ENCODE measurements around the gene BANF2.

BANF2 gene

GRCh38 chr20:17666481-17666880, 33.3 kb upstream of the BANF2 start:
- CTCF ChIA-PET = interaction anchor here (0.5 to 1.0 kb wide), 2 partner anchors 12 to 37 kb away, joined by 3 to 6 read pairs; no protein-coding TSS in a partner anchor
- DNase-seq (ENCODE audit: extremely low spot score) = no peak
- no peak for TF ChIP-seq LEF1 (IDR thresholded peaks at IDR 0.05; ENCODE audit: borderline replicate concordance)
- TF ChIP-seq L3MBTL2 (conservative IDR thresholded peaks at IDR 0.05) = no peak
- no peak for TF ChIP-seq CTBP1 (IDR thresholded peaks at IDR 0.05; ENCODE audit: borderline replicate concordance)
- no peak for TF ChIP-seq ARNT (IDR thresholded peaks at IDR 0.05)
- no peak for TF ChIP-seq SUZ12 (IDR thresholded peaks at IDR 0.05)
- no peak for TF ChIP-seq FOXM1 (IDR thresholded peaks at IDR 0.05; ENCODE audit: borderline replicate concordance)
- TF ChIP-seq HDGF (IDR thresholded peaks at IDR 0.05; ENCODE audit: borderline replicate concordance) = no peak
- TF ChIP-seq FOXK2 (IDR thresholded peaks at IDR 0.05) = no peak
- TF ChIP-seq NFRKB (IDR thresholded peaks at IDR 0.05) = no peak
- TF ChIP-seq ELF4 (IDR thresholded peaks at IDR 0.05) = no peak
- no peak for TF ChIP-seq SP1 (IDR thresholded peaks at IDR 0.05)
- TF ChIP-seq ZNF384 (IDR thresholded peaks at IDR 0.05) = no peak
- POLR2A ChIA-PET = interaction anchor here (1.4 kb wide), 1 partner anchor 10 kb away, joined by 3 read pairs; no protein-coding TSS in a partner anchor

- CTCF ChIA-PET = no interaction called here
- POLR2A ChIA-PET = interaction anchor here (1.4 to 1.6 kb wide), 2 partner anchors 9 to 14 kb away, joined by 3 to 4 read pairs; partner anchors contain the start of gene RRBP1
- DNase-seq (ENCODE audit: extremely low spot score) = no peak
- TF ChIP-seq ZNF384 (IDR thresholded peaks at IDR 0.05) = no peak
- no peak for TF ChIP-seq FOXK2 (IDR thresholded peaks at IDR 0.05)
- no peak for TF ChIP-seq CTBP1 (IDR thresholded peaks at IDR 0.05; ENCODE audit: borderline replicate concordance)
- TF ChIP-seq TARDBP (IDR thresholded peaks at IDR 0.05) = no peak
- TF ChIP-seq FOXA1 (IDR thresholded peaks at IDR 0.05) = no peak
These were observed 32.3 kb upstream of the BANF2 start for GRCh38 chr20:17667445-17667844.

GRCh38 chr20:17668432-17668831, 31.3 kb upstream of the BANF2 start:
- ChIA-PET CTCF (no interaction called here), POLR2A (interaction anchor here (1.6 kb wide), 1 partner anchor 13 kb away, joined by 4 read pairs; the partner anchor contains the start of gene RRBP1)
- no peak for DNase-seq (ENCODE audit: extremely low spot score)
- no peak for TF ChIP-seq L3MBTL2 (conservative IDR thresholded peaks at IDR 0.05)
- no peak for TF ChIP-seq PKNOX1 (IDR thresholded peaks at IDR 0.05)
- TF ChIP-seq SP1 (IDR thresholded peaks at IDR 0.05) = no peak
- no peak for TF ChIP-seq FOXK2 (IDR thresholded peaks at IDR 0.05)
- TF ChIP-seq HDGF (IDR thresholded peaks at IDR 0.05; ENCODE audit: borderline replicate concordance) = no peak
- no peak for TF ChIP-seq CTBP1 (IDR thresholded peaks at IDR 0.05; ENCODE audit: borderline replicate concordance)
- TF ChIP-seq SUZ12 (IDR thresholded peaks at IDR 0.05) = no peak
- TF ChIP-seq LEF1 (IDR thresholded peaks at IDR 0.05; ENCODE audit: borderline replicate concordance) = no peak
- no peak for TF ChIP-seq ZNF384 (IDR thresholded peaks at IDR 0.05)
- TF ChIP-seq FOXM1 (IDR thresholded peaks at IDR 0.05; ENCODE audit: borderline replicate concordance) = no peak
- no peak for TF ChIP-seq BHLHE40 (IDR thresholded peaks at IDR 0.05; ENCODE audit: borderline replicate concordance)
- no peak for TF ChIP-seq FOXA1 (IDR thresholded peaks at IDR 0.05)
- TF ChIP-seq NFRKB (IDR thresholded peaks at IDR 0.05) = no peak
- no peak for TF ChIP-seq TARDBP (IDR thresholded peaks at IDR 0.05)

GRCh38 chr20:17669306-17669931, 30.3 kb upstream of the BANF2 start:
- ChIA-PET POLR2A (no interaction called here), CTCF (no interaction called here)
- DNase-seq (ENCODE audit: extremely low spot score) = no peak
- TF ChIP-seq FOXM1 (IDR thresholded peaks at IDR 0.05; ENCODE audit: borderline replicate concordance) = no peak
- TF ChIP-seq L3MBTL2 (conservative IDR thresholded peaks at IDR 0.05) = no peak
- TF ChIP-seq TARDBP (IDR thresholded peaks at IDR 0.05) = no peak

- ChIA-PET CTCF (no interaction called here), POLR2A (no interaction called here)
- no peak for DNase-seq (ENCODE audit: extremely low spot score)
- TF ChIP-seq ZNF384 (IDR thresholded peaks at IDR 0.05) = no peak
- no peak for TF ChIP-seq BHLHE40 (IDR thresholded peaks at IDR 0.05; ENCODE audit: borderline replicate concordance)
- TF ChIP-seq ELF4 (IDR thresholded peaks at IDR 0.05) = no peak
- TF ChIP-seq L3MBTL2 (conservative IDR thresholded peaks at IDR 0.05) = no peak
- no peak for TF ChIP-seq PKNOX1 (IDR thresholded peaks at IDR 0.05)
- no peak for TF ChIP-seq FOXA1 (IDR thresholded peaks at IDR 0.05)
- TF ChIP-seq LEF1 (IDR thresholded peaks at IDR 0.05; ENCODE audit: borderline replicate concordance) = no peak
These were observed 28.8 kb upstream of the BANF2 start for GRCh38 chr20:17671011-17671410.

- CTCF ChIA-PET = interaction anchor here (1.5 kb wide), 1 partner anchor 11 kb away, joined by 5 read pairs; the partner anchor contains the start of gene RRBP1
- no peak for DNase-seq (ENCODE audit: extremely low spot score)
- POLR2A ChIA-PET = no interaction called here
- no peak for TF ChIP-seq CTBP1 (IDR thresholded peaks at IDR 0.05; ENCODE audit: borderline replicate concordance)
- TF ChIP-seq PKNOX1 (IDR thresholded peaks at IDR 0.05) = no peak
- TF ChIP-seq BHLHE40 (IDR thresholded peaks at IDR 0.05; ENCODE audit: borderline replicate concordance) = no peak
- no peak for TF ChIP-seq ARNT (IDR thresholded peaks at IDR 0.05)
- no peak for TF ChIP-seq FOXA1 (IDR thresholded peaks at IDR 0.05)
- TF ChIP-seq ELF4 (IDR thresholded peaks at IDR 0.05) = no peak
- no peak for TF ChIP-seq FOXM1 (IDR thresholded peaks at IDR 0.05; ENCODE audit: borderline replicate concordance)
- TF ChIP-seq HDGF (IDR thresholded peaks at IDR 0.05; ENCODE audit: borderline replicate concordance) = no peak
- TF ChIP-seq NFRKB (IDR thresholded peaks at IDR 0.05) = no peak
- no peak for TF ChIP-seq TARDBP (IDR thresholded peaks at IDR 0.05)
- no peak for TF ChIP-seq FOXK2 (IDR thresholded peaks at IDR 0.05)
- no peak for TF ChIP-seq SP1 (IDR thresholded peaks at IDR 0.05)
These were observed 28.2 kb upstream of the BANF2 start for GRCh38 chr20:17671565-17671964.
